HEK293 (cell line): ENCODE results near the gene ANTKMT.

ENCODE experiments used
- CTCF ChIA-PET: fragments of 350-600 bp; formaldehyde crosslinking; extraction: SDS; loops from one replicate; lab custom pipeline; 2021; ENCODE audit warnings: antibody characterized with exemption; lab: Yijun Ruan, JAX
- POLR2A ChIA-PET: fragments of 300-600 bp; formaldehyde crosslinking; extraction: SDS; loops from one replicate; lab custom pipeline; 2020; ENCODE audit warnings: antibody characterized with exemption, inconsistent platforms; lab: Yijun Ruan, JAX
- H3K27ac ChIP-seq: fragments of 200-500 bp; sonication (Bioruptor generic); 2 replicates; pipeline ENCODE4 v1.5.1; 2014; ENCODE audit warnings: low read depth, low read length, control low read depth, inconsistent platforms; ENCODE audit errors: extremely low read depth
- H3K36me3 ChIP-seq, 2 experiments: fragments of 200-500 bp in 1 of 2; sonication (Bioruptor generic) in 1 of 2; 1 replicate in 1 of 2; 2 replicates in 1 of 2; pipeline ENCODE4 v1.5.1; 2014 to 2017; ENCODE audit warnings: inconsistent platforms in 2 of 2, low read length in 2 of 2; ENCODE audit not compliant: control insufficient read depth in 2 of 2, insufficient read depth in 1 of 2
- H3K4me1 ChIP-seq: fragments of 200-500 bp; sonication (Bioruptor generic); 2 replicates; pipeline ENCODE4 v1.5.1; 2014; ENCODE audit warnings: mild to moderate bottlenecking, low read length, inconsistent platforms; ENCODE audit not compliant: control insufficient read depth, insufficient read depth
- H3K4me3 ChIP-seq: 2 replicates; pipeline ENCODE4 v1.5.1; 2011; ENCODE audit warnings: low read depth, mild to moderate bottlenecking, control low read depth, low read length, moderate library complexity
- H3K9me3 ChIP-seq: fragments of 200-500 bp; sonication (Bioruptor generic); 2 replicates; pipeline ENCODE4 v1.5.1; 2014; ENCODE audit warnings: low read depth, low read length, inconsistent platforms; ENCODE audit not compliant: control insufficient read depth, insufficient read depth
- EGR2 ChIP-seq: fragments of 450-650 bp; formaldehyde crosslinking; IDR thresholded peaks from 2 replicates; pipeline ENCODE4 v1.5.1; 2016; ENCODE audit warnings: low read depth, missing biosample characterization, missing genetic modification characterization
- GLI4 ChIP-seq: fragments of 450-650 bp; formaldehyde crosslinking; IDR thresholded peaks from 2 replicates; pipeline ENCODE4 v1.5.1; 2016; ENCODE audit warnings: missing biosample characterization, missing genetic modification characterization
- GLIS2 ChIP-seq: fragments of 450-650 bp; formaldehyde crosslinking; IDR thresholded peaks from 2 replicates; pipeline ENCODE4 v1.5.1; 2016; ENCODE audit warnings: missing biosample characterization, missing genetic modification characterization
- KLF1 ChIP-seq: fragments of 450-650 bp; formaldehyde crosslinking; IDR thresholded peaks from 2 replicates; pipeline ENCODE4 v1.5.1; 2016; ENCODE audit warnings: missing biosample characterization, missing genetic modification characterization
- MEIS1 ChIP-seq: sonication (generic); formaldehyde crosslinking; IDR thresholded peaks from 2 replicates; pipeline ENCODE4 v1.8.1; 2022; ENCODE audit warnings: missing genetic modification reagents, mild to moderate bottlenecking, borderline replicate concordance
- SCRT1 ChIP-seq: fragments of 450-650 bp; formaldehyde crosslinking; IDR thresholded peaks from 2 replicates; pipeline ENCODE4 v1.5.1; 2016; ENCODE audit warnings: missing biosample characterization, missing genetic modification characterization, borderline replicate concordance
- YY1 ChIP-seq: fragments of 450-650 bp; formaldehyde crosslinking; IDR thresholded peaks from 2 replicates; pipeline ENCODE4 v1.5.1; 2018; ENCODE audit warnings: missing biosample characterization, missing genetic modification characterization
- ZBTB21 ChIP-seq: fragments of 450-650 bp; formaldehyde crosslinking; IDR thresholded peaks from 2 replicates; pipeline ENCODE4 v1.5.1; 2017; ENCODE audit warnings: missing biosample characterization, missing genetic modification characterization
- ZNF169 ChIP-seq: fragments of 450-650 bp; formaldehyde crosslinking; IDR thresholded peaks from 2 replicates; pipeline ENCODE4 v1.5.1; 2016; ENCODE audit warnings: missing biosample characterization, missing genetic modification characterization
- ZNF174 ChIP-seq: fragments of 450-650 bp; formaldehyde crosslinking; IDR thresholded peaks from 2 replicates; pipeline ENCODE4 v1.5.0; 2017; ENCODE audit warnings: missing biosample characterization, mild to moderate bottlenecking, missing genetic modification characterization
- ZNF248 ChIP-seq: fragments of 450-650 bp; formaldehyde crosslinking; IDR thresholded peaks from 2 replicates; pipeline ENCODE4 v1.5.1; 2017; ENCODE audit warnings: missing biosample characterization, missing genetic modification characterization
- ZNF274 ChIP-seq, 2 experiments: fragments of 200-500 bp in 1 of 2; fragments of 450-650 bp in 1 of 2; sonication (Bioruptor generic) in 1 of 2; formaldehyde crosslinking in 1 of 2; IDR thresholded peaks; 2 replicates each; pipeline versions ENCODE4 v1.5.1 to v1.6.1; 2014 to 2016; ENCODE audit warnings: borderline replicate concordance in 1 of 2, inconsistent platforms in 1 of 2, low read length in 1 of 2, missing biosample characterization in 1 of 2, missing genetic modification characterization in 1 of 2
- ZNF335 ChIP-seq: fragments of 450-650 bp; formaldehyde crosslinking; conservative IDR thresholded peaks from 2 replicates; pipeline ENCODE4 v1.5.1; 2016; ENCODE audit warnings: missing biosample characterization, missing genetic modification characterization
- ZNF341 ChIP-seq: fragments of 450-650 bp; formaldehyde crosslinking; IDR thresholded peaks from 2 replicates; pipeline ENCODE4; 2016; ENCODE audit warnings: low read depth, missing biosample characterization, missing genetic modification characterization
- ZNF391 ChIP-seq: fragments of 450-650 bp; formaldehyde crosslinking; IDR thresholded peaks from 2 replicates; pipeline ENCODE4 v1.5.1; 2016; ENCODE audit warnings: low read depth, missing biosample characterization, missing genetic modification characterization, borderline replicate concordance
- ZNF426 ChIP-seq: fragments of 450-650 bp; formaldehyde crosslinking; IDR thresholded peaks from 2 replicates; pipeline ENCODE4 v1.5.1; 2017; ENCODE audit warnings: missing biosample characterization, missing genetic modification characterization, mild to moderate bottlenecking, inconsistent platforms, moderate library complexity
- ZNF521 ChIP-seq: fragments of 450-650 bp; formaldehyde crosslinking; IDR thresholded peaks from 2 replicates; pipeline ENCODE4 v1.5.1; 2017; ENCODE audit warnings: missing biosample characterization, mild to moderate bottlenecking, missing genetic modification characterization
- ZNF560 ChIP-seq: fragments of 450-650 bp; formaldehyde crosslinking; IDR thresholded peaks from 2 replicates; pipeline ENCODE4 v1.5.1; 2017; ENCODE audit warnings: missing biosample characterization, missing genetic modification characterization, borderline replicate concordance
- ZNF596 ChIP-seq: fragments of 450-650 bp; IDR thresholded peaks from 2 replicates; pipeline ENCODE4 v1.5.0; 2018; ENCODE audit warnings: missing biosample characterization, mild to moderate bottlenecking, missing genetic modification characterization, moderate library complexity
- ZNF624 ChIP-seq: fragments of 450-650 bp; formaldehyde crosslinking; IDR thresholded peaks from 2 replicates; pipeline ENCODE4 v1.5.1; 2017; ENCODE audit warnings: missing biosample characterization, missing genetic modification characterization
- ZNF664 ChIP-seq: fragments of 450-650 bp; formaldehyde crosslinking; IDR thresholded peaks from 2 replicates; pipeline ENCODE4 v1.5.1; 2016; ENCODE audit warnings: missing biosample characterization, missing genetic modification characterization
- TF ChIP-seq, protein P1 (sequence below): fragments of 450-650 bp; formaldehyde crosslinking; IDR thresholded peaks from 2 replicates; pipeline ENCODE4 v1.5.1; 2017; ENCODE audit warnings: missing biosample characterization, missing genetic modification characterization
- TF ChIP-seq, protein P2 (sequence below): fragments of 450-650 bp; IDR thresholded peaks from 2 replicates; pipeline ENCODE4 v1.5.1; 2018; ENCODE audit warnings: missing biosample characterization, mild to moderate bottlenecking, missing genetic modification characterization

ANTKMT gene

DNA sequence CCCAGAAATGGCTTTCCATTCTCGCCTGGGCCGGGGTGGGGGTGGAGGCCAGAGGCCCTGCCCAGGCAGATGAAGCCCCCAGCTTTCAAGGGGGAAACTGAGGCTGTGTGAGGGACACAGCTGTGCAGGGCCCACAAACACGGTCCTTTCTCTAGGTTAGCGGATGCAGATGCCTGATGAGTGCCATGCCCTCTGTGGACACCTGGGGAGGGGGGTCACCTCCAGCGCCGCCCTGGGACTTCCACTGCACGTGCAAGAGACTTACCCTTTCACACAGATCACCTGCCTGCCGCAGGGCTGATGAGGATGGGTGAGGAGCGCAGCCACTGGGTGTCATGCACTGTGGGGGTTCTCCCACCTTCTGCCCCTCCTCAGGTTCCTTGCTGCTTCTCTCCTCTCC lies 2.6 kb upstream of the ANTKMT start:
- Histone ChIP-seq H3K9me3 (no peaks in the 10 kb centered on the region), H3K36me3 (peaks cover 0 to 12% of the 10 kb centered on the region in 2 experiments; a peak in 1 of 3 replicates), H3K27ac (no peak overlapping the region), H3K4me1 (peaks cover 13% of the 10 kb centered on the region), H3K4me3 (no peak overlapping the region)
- TF ChIP-seq ZNF391 (tag by site-specific recombination) (no peak), SCRT1 (tag by site-specific recombination) (no peak), ZNF248 (no peak)
- CTCF ChIA-PET = interaction anchor here (0.8 to 5.7 kb wide), 2 partner anchors 68 to 337 kb away, joined by 3 to 34 read pairs; partner anchors contain the start of genes CHTF18 and RPUSD1
- POLR2A ChIA-PET = no interaction called here

GRCh38 chr16:718922-719321 lies 2.0 kb upstream of the ANTKMT start:
- ChIA-PET CTCF (interaction anchor here (0.8 to 5.7 kb wide), 3 partner anchors 25 to 337 kb away, joined by 3 to 34 read pairs (median 3); partner anchors contain the start of genes CHTF18 and RPUSD1), POLR2A (interaction anchor here (2.0 to 2.8 kb wide), 2 partner anchors 10 to 69 kb away, joined by 11 to 25 read pairs; partner anchors contain the start of genes CHTF18 and RPUSD1)
- no peak overlapping the region for H3K4me3 ChIP-seq
- H3K4me1 ChIP-seq = peaks cover 13% of the 10 kb centered on the region
- TF ChIP-seq ZNF248 (no peak), EGR2 (tag by site-specific recombination) (peak; percentile 41; the same call in 1 of the 2 replicates)
- no peaks in the 10 kb centered on the region for H3K9me3 ChIP-seq
- peaks cover 0 to 12% of the 10 kb centered on the region in 2 experiments; a peak in 1 of 3 replicates for H3K36me3 ChIP-seq
- H3K27ac ChIP-seq = no peak overlapping the region

DNA sequence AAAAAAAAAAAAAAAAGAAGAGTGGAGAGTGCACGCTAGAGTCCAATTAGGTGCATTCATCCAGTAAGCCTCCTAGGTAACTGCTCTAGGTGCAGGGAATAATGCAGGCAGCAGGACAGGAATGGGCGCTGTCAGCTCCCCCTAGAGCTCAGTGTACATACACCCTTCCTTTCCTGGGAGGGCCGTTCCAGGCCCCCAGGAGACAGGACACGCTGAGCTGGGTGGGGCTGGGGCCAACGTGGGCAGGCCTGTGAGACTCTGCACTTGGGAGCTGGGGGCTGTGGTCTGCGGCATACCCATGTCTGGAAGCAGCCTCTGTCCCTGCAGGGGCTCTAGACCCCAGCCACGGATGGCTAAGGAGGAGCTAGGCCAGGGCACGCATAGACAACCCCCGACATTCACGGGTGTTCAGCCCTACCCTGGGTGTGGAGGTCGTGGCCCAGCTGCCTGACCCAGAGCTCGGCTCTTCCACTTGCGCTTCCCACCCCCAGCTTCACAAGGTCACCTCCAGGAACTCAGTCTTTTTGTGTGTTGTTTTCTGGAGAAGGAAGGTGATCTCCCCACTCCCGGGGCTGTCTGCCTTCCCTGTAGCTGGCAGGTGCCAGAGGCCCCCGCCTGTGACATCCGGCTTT lies 1.0 kb upstream of the ANTKMT start:
- CTCF ChIA-PET = interaction anchor here (0.6 to 5.7 kb wide), 12 partner anchors 8 to 420 kb away, joined by 3 to 34 read pairs (median 4); partner anchors contain the start of genes CHTF18, CIAO3, GNG13 and RPUSD1
- peak overlapping the region; percentile 66 for H3K4me3 ChIP-seq
- POLR2A ChIA-PET = interaction anchor here (0.5 to 2.8 kb wide), 19 partner anchors 8 to 1330 kb away, joined by 3 to 25 read pairs (median 6); partner anchors contain the start of genes CHTF18, CIAO3, JPT2 and RPUSD1
- peaks cover 9% of the 10 kb centered on the region for H3K4me1 ChIP-seq
- H3K27ac ChIP-seq = peak overlapping the region; percentile 94; the same call in 1 of the 2 replicates
- no peaks in the 10 kb centered on the region for H3K9me3 ChIP-seq
- peaks cover 0 to 12% of the 10 kb centered on the region in 2 experiments; a peak in 1 of 3 replicates for H3K36me3 ChIP-seq
- TF ChIP-seq ZNF169 (tag by site-specific recombination) (no peak), GLIS2 (tag by site-specific recombination) (peak; percentile 59), GLI4 (tag by site-specific recombination) (no peak), ZNF596 (tag by site-specific recombination) (no peak), ZNF664 (tag by site-specific recombination) (no peak), ZBTB21 (tag by site-specific recombination) (no peak), YY1 (no peak), ZNF521 (tag by site-specific recombination) (no peak), ZNF335 (peak; percentile 88), ZNF174 (no peak), SCRT1 (tag by site-specific recombination) (no peak), ZNF274 (IDR thresholded peaks at IDR 0.05; ENCODE audit: low read length) (no peak), ZNF274 (tag by site-specific recombination; IDR thresholded peaks at IDR 0.05; ENCODE audit: borderline replicate concordance) (no peak), ZNF624 (tag by site-specific recombination) (no peak), ZNF560 (tag by site-specific recombination) (no peak), ZNF426 (tag by site-specific recombination) (no peak), MEIS1 (CRISPR knock-in tag) (no peak), ZNF341 (tag by site-specific recombination) (peak; percentile 97), KLF1 (tag by site-specific recombination) (peak; percentile 42)
- TF ChIP-seq, protein P1, sequence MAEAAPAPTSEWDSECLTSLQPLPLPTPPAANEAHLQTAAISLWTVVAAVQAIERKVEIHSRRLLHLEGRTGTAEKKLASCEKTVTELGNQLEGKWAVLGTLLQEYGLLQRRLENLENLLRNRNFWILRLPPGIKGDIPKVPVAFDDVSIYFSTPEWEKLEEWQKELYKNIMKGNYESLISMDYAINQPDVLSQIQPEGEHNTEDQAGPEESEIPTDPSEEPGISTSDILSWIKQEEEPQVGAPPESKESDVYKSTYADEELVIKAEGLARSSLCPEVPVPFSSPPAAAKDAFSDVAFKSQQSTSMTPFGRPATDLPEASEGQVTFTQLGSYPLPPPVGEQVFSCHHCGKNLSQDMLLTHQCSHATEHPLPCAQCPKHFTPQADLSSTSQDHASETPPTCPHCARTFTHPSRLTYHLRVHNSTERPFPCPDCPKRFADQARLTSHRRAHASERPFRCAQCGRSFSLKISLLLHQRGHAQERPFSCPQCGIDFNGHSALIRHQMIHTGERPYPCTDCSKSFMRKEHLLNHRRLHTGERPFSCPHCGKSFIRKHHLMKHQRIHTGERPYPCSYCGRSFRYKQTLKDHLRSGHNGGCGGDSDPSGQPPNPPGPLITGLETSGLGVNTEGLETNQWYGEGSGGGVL = no peak; the same call in 1 of the 2 replicates
- TF ChIP-seq, protein P2, sequence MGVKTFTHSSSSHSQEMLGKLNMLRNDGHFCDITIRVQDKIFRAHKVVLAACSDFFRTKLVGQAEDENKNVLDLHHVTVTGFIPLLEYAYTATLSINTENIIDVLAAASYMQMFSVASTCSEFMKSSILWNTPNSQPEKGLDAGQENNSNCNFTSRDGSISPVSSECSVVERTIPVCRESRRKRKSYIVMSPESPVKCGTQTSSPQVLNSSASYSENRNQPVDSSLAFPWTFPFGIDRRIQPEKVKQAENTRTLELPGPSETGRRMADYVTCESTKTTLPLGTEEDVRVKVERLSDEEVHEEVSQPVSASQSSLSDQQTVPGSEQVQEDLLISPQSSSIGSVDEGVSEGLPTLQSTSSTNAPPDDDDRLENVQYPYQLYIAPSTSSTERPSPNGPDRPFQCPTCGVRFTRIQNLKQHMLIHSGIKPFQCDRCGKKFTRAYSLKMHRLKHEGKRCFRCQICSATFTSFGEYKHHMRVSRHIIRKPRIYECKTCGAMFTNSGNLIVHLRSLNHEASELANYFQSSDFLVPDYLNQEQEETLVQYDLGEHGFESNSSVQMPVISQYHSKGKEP (tag by site-specific recombination) = peak; percentile 80
